Gastrocnemius medialis (tissue), 4 donors: ENCODE data around the gene PIP4P1. TPM values are rescaled to one million over a fixed set of nuclear protein-coding genes. Genes with fewer than 3 reads are reported as not detected.

ENCODE experiments used
- ATAC-seq, 2 donors: fragments of 150-250 bp; one replicate each; pipeline ENCODE4 v1.9.1; 2016
- DNase-seq, 2 donors: peaks; one replicate each; pipeline ENCODE4 v3.0.0-alpha.2; 2019
- H3K27ac ChIP-seq, 4 donors: fragments of 200-600 bp; sonication (generic); 1 replicate in 1 of 4; 2 replicates in 3 of 4; pipeline ENCODE4 v1.5.1; 2016 to 2018; ENCODE audit warnings: mild to moderate bottlenecking in 2 of 4, moderate library complexity in 1 of 4
- H3K27me3 ChIP-seq, 3 donors: fragments of 200-600 bp; sonication (generic) in 2 of 3; 1 replicate in 1 of 3; 2 replicates in 2 of 3; pipeline versions ENCODE4 v1.5.1 to v1.6.0; 2016 to 2019; ENCODE audit warnings: mild to moderate bottlenecking in 1 of 3, moderate library complexity in 1 of 3
- H3K36me3 ChIP-seq, 2 donors: fragments of 200-600 bp; sonication (generic) in 1 of 2; one replicate each; pipeline ENCODE4 v1.5.1; 2017 to 2018
- H3K4me1 ChIP-seq, 2 donors: fragments of 200-600 bp; sonication (generic) in 1 of 2; one replicate each; pipeline ENCODE4 v1.5.1; 2016 to 2017; ENCODE audit warnings: mild to moderate bottlenecking in 2 of 2
- H3K4me3 ChIP-seq, 4 donors: fragments of 200-600 bp; sonication (generic) in 3 of 4; 1 replicate in 1 of 4; 2 replicates in 3 of 4; pipeline ENCODE4 v1.5.1; 2016 to 2019; ENCODE audit warnings: mild to moderate bottlenecking in 2 of 4
- H3K9me3 ChIP-seq, 3 donors: fragments of 200-600 bp; sonication (generic) in 2 of 3; 1 replicate in 1 of 3; 2 replicates in 2 of 3; pipeline ENCODE4 v1.5.1; 2016 to 2019
- POLR2A ChIP-seq, 2 donors: fragments of 450-650 bp; IDR thresholded peaks; one replicate each; pipeline ENCODE4 v1.6.1; 2017; ENCODE audit warnings: antibody characterized with exemption in 2 of 2, mild to moderate bottlenecking in 2 of 2, moderate library complexity in 2 of 2
- in situ Hi-C, 4 donors: fragments of 200-750 bp; cut with MboI; loops; one replicate each; pipeline versions ENCODE4 v1.15.0 to v1.8.0; 2017; ENCODE audit warnings: low sequenced_read_pairs in 4 of 4
- intact Hi-C: fragments of 100-400 bp; cut with DNase I; formaldehyde crosslinking; loops from one replicate; pipeline ENCODE4 v1.15.1; 2023; ENCODE audit warnings: low total_unique reads
- total RNA-seq, 4 donors: library from RNA; depleted of rRNA; stranded (reverse); fragments of >200 nt; gene quantifications; one replicate each; pipeline versions ENCODE4 v1.1.0 to v1.2.3, GENCODE V29; 2016
- TF ChIP-seq, protein P1 (sequence below), 5 experiments: fragments of 450-650 bp in 3 of 5; fragments of 200-600 bp in 2 of 5; sonication (generic) in 2 of 5; IDR thresholded peaks in 4 of 5; conservative IDR thresholded peaks in 1 of 5; 1 replicate in 4 of 5; 2 replicates in 1 of 5; pipeline ENCODE4 v1.5.1; 2016 to 2019; ENCODE audit warnings: antibody characterized with exemption in 5 of 5, mild to moderate bottlenecking in 3 of 5, moderate library complexity in 3 of 5

Gene PIP4P1
- total RNA-seq, 4 donors from 2014 or later: 18.8 to 38.5 (median 21.7) TPM

DNA sequence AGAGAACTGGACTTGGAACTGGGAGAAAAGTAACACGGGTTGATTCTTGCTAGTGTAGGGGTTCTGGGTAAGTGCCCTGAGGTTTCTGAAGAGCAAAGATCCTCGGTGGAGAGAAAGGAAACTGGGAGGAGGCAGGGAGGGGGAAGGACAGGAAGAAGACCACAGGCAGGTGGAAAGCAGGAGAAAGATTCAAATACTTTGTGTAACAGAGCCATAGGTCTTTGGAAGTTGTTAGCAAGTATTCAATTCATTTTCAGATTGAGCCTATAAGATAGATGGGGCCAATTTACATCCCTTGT lies 9.3 kb upstream of the PIP4P1 start:
- DNase-seq (no peak), ATAC-seq (no peak)
- in situ Hi-C loops: loop anchor here (25.0 kb wide), 2 partner anchors 133 to 567 kb away; partner anchors contain the start of genes CCNB1IP1 (in 3 of the 4), PARP2 (in 3 of the 4), NDRG2 (in 1 of the 4) and RNASE13 (in 1 of the 4)
- TF ChIP-seq, protein P1, sequence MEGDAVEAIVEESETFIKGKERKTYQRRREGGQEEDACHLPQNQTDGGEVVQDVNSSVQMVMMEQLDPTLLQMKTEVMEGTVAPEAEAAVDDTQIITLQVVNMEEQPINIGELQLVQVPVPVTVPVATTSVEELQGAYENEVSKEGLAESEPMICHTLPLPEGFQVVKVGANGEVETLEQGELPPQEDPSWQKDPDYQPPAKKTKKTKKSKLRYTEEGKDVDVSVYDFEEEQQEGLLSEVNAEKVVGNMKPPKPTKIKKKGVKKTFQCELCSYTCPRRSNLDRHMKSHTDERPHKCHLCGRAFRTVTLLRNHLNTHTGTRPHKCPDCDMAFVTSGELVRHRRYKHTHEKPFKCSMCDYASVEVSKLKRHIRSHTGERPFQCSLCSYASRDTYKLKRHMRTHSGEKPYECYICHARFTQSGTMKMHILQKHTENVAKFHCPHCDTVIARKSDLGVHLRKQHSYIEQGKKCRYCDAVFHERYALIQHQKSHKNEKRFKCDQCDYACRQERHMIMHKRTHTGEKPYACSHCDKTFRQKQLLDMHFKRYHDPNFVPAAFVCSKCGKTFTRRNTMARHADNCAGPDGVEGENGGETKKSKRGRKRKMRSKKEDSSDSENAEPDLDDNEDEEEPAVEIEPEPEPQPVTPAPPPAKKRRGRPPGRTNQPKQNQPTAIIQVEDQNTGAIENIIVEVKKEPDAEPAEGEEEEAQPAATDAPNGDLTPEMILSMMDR (IDR thresholded peaks at IDR 0.05 in 4 of 5, conservative IDR thresholded peaks at IDR 0.05 in 1 of 5): no peak
- no peak for TF ChIP-seq POLR2A (IDR thresholded peaks at IDR 0.05)
- intact Hi-C loops: loop anchor here (2.0 kb wide), 1 partner anchor 58 kb away; the partner anchor contains the start of gene TEP1
- Histone ChIP-seq H3K27ac (peak overlapping the region; percentile 74 to 80 (median 76)), H3K4me3 (peak overlapping the region; percentile 65 to 95 (median 69)), H3K27me3 (no peaks in the 10 kb centered on the region), H3K9me3 (no peaks in the 10 kb centered on the region), H3K4me1 (peaks cover 7 to 17% of the 10 kb centered on the region in 2 donors), H3K36me3 (peaks cover 0 to 22% of the 10 kb centered on the region in 2 donors)

DNA sequence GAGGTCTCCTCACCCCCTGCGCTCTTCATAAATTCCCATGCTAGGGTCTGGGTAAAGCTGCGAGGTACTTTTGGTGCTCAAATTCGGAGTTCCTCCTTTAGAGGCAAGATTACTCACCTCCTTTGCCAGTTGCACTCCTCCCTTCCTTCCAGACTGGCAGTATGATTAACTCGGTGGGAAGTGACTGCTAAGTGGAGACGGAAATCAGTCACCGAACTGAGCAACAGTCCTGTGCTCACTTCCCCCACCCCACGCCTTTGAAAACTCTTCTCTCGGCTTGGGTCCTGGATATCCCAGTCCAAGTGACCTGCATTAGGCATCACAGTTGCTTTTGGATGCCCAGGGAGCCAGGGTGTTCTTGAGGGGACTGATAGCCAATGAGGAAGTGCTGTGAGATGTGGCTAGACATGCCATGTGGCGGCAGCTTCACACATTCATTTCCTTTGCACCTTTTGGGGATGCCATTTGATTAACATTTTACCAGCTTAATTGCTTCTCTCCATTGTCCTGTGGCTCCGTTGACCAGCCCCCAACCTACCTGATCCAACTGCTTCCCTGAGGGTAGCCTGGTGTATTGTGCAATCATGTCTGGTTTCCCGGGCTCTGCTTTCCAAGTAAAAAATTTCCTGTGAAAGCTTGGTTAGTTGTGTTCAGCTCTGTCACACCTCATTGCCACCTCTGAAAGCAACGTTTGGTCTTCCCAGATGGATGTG lies 8.8 kb upstream of the PIP4P1 start:
- Histone ChIP-seq H3K4me3 (peak overlapping the region; percentile 65 to 95 (median 69)), H3K27me3 (no peaks in the 10 kb centered on the region), H3K9me3 (no peaks in the 10 kb centered on the region), H3K36me3 (peaks cover 0 to 18% of the 10 kb centered on the region in 2 donors), H3K27ac (peak overlapping the region; percentile 74 to 80 (median 76)), H3K4me1 (peaks cover 7 to 17% of the 10 kb centered on the region in 2 donors)
- intact Hi-C loops (loop anchor here (2.0 kb wide), 1 partner anchor 57 kb away; the partner anchor contains the start of gene TEP1), in situ Hi-C loops (loop anchor here (10.0 to 25.0 kb wide), 4 partner anchors 55 to 567 kb away; partner anchors contain the start of genes CCNB1IP1 (in 3 of the 4), PARP2 (in 3 of the 4), ANG (in 1 of the 4) and NDRG2 (in 1 of the 4))
- DNase-seq (no peak), ATAC-seq (peak; percentile 67 to 68)
- TF ChIP-seq, protein P1 (IDR thresholded peaks at IDR 0.05 in 4 of 5, conservative IDR thresholded peaks at IDR 0.05 in 1 of 5): no peak
- TF ChIP-seq POLR2A (IDR thresholded peaks at IDR 0.05): no peak

DNA sequence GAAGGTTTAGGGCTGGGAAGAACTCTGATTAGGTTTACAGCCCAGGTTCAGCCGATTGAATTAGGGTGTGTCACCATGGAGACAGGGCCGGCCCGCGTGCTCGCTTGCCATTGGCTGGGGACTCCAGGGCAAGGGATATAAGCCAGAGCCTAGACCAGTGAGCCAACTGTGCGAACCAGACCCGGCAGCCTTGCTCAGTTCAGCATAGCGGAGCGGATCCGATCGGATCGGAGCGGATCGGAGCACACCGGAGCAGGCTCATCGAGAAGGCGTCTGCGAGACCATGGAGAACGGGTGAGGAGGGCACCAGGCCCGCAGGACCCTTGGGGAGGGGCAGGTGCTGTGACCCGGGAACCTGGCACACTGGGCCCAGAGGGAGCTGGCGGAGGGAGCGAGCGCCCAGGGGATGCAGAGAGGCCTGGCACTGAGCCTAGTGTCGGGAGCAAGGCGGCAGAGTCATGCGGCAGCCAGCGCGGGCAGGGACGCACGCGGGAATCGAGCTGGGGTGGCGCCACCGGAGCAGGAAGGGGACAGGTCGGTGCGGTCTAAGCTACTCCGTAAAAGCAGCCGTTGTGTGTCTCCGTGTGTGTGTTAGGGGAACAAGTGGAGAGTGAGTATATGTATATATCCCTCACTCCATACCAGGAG lies 8.1 kb upstream of the PIP4P1 start, which contains the start of gene PNP:
PNP (plus strand) TSS at position 165 of the 648 bp plus-strand sequence; CDS start at position 284, 119 bp downstream.
- Histone ChIP-seq H3K4me1 (peaks cover 7 to 17% of the 10 kb centered on the region in 2 donors), H3K4me3 (peak within 1 kb of the TSS; percentile 65 to 95 (median 69)), H3K27me3 (no peaks in the 10 kb centered on the region), H3K36me3 (peaks cover 0 to 11% of the 10 kb centered on the region in 2 donors), H3K27ac (peak within 1 kb of the TSS; percentile 74 to 80 (median 76)), H3K9me3 (no peaks in the 10 kb centered on the region)
- ATAC-seq (peak; percentile 78 to 86), DNase-seq (peak; percentile 63 to 67)
- in situ Hi-C loops: loop anchor here (10.0 to 25.0 kb wide), 4 partner anchors 55 to 568 kb away; partner anchors contain the start of genes CCNB1IP1 (in 3 of the 4), PARP2 (in 3 of the 4), ANG (in 1 of the 4) and NDRG2 (in 1 of the 4)
- TF ChIP-seq, protein P1 (IDR thresholded peaks at IDR 0.05 in 4 of 5, conservative IDR thresholded peaks at IDR 0.05 in 1 of 5): no peak
- peak; percentile 79 to 82 for TF ChIP-seq POLR2A (IDR thresholded peaks at IDR 0.05)
- intact Hi-C loops: no loop called here

DNA sequence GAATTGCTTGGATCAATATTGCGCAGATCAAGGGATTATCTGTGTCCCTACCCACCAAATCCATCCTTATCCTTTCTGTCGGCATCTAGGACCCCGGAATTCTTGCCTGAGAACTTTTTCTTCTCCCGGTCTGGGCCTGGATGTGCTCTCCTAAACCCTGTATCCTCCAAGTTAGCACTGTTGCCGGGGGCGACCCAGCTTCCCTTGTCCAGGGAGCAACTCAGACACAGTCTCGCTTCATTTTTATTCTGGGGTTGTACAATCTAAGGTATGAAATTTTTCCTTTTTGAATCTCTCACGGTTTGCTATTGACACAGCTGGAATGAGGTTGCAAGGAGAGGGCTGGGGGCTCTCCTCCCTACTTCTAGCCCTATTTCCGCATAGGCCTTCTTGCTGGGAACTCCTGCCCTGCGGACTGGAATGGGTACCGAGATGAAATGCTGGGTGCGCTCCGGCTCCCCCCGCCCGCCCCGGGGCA lies 7.6 kb upstream of the PIP4P1 start:
- TF ChIP-seq, protein P1 (IDR thresholded peaks at IDR 0.05 in 4 of 5, conservative IDR thresholded peaks at IDR 0.05 in 1 of 5): no peak
- TF ChIP-seq POLR2A (IDR thresholded peaks at IDR 0.05): no peak
- in situ Hi-C loops (loop anchor here (10.0 to 25.0 kb wide), 4 partner anchors 54 to 568 kb away; partner anchors contain the start of genes CCNB1IP1 (in 3 of the 4), PARP2 (in 3 of the 4), ANG (in 1 of the 4) and NDRG2 (in 1 of the 4)), intact Hi-C loops (no loop called here)
- H3K4me3 ChIP-seq: peak overlapping the region; percentile 65 to 95 (median 69)
- no peaks in the 10 kb centered on the region for H3K27me3 ChIP-seq
- H3K36me3 ChIP-seq: peaks cover 0 to 9% of the 10 kb centered on the region in 2 donors
- H3K4me1 ChIP-seq: peaks cover 7 to 17% of the 10 kb centered on the region in 2 donors
- peak overlapping the region; percentile 74 to 80 (median 76) for H3K27ac ChIP-seq
- ATAC-seq (no peak), DNase-seq (no peak)
- H3K9me3 ChIP-seq: no peaks in the 10 kb centered on the region
